ENCODE results near the gene PLXDC2. TPM values are rescaled to one million over a fixed set of nuclear protein-coding genes. Genes with fewer than 3 reads are reported as not detected.

Gene PLXDC2
- total RNA-seq, 1 donor from 2014 or later, result 0.16 TPM

DNA sequence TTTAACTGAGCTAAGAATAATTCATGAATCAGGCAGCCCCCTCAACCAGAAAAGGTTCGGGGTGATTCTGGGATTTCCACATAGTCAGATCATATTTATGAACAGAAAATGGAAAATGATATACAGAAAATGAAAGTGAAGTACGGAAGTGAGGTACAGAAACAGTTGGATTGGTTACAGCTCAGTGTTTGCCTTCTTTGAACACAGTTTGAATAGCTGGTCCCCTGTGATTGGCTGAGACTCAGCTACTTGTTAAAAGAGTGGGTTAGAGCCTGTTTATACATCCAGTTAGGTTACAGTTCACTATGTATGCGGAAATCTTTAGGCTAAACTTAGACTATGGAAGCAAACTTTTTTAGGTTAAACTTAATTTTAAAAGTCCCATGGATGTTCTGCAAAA lies 511.7 kb downstream of the PLXDC2 start:
- no peak for DNase-seq
- Mint-ChIP-seq H3K27ac (no peak overlapping the region), H3K4me3 (no peak overlapping the region), H3K4me1 (no peaks in the 10 kb centered on the region), H3K36me3 (ENCODE audit: low read depth) (no peaks in the 10 kb centered on the region), H3K9me3 (peaks cover 8% of the 10 kb centered on the region), H3K27me3 (no peaks in the 10 kb centered on the region)
- CTCF ChIA-PET, result no interaction called here
- POLR2A ChIA-PET, result no interaction called here
- TF ChIP-seq, protein P1, sequence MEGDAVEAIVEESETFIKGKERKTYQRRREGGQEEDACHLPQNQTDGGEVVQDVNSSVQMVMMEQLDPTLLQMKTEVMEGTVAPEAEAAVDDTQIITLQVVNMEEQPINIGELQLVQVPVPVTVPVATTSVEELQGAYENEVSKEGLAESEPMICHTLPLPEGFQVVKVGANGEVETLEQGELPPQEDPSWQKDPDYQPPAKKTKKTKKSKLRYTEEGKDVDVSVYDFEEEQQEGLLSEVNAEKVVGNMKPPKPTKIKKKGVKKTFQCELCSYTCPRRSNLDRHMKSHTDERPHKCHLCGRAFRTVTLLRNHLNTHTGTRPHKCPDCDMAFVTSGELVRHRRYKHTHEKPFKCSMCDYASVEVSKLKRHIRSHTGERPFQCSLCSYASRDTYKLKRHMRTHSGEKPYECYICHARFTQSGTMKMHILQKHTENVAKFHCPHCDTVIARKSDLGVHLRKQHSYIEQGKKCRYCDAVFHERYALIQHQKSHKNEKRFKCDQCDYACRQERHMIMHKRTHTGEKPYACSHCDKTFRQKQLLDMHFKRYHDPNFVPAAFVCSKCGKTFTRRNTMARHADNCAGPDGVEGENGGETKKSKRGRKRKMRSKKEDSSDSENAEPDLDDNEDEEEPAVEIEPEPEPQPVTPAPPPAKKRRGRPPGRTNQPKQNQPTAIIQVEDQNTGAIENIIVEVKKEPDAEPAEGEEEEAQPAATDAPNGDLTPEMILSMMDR (IDR thresholded peaks at IDR 0.05), result no peak
- intact Hi-C loops (cut with micrococcal nuclease), result no loop called here
- no peak for ATAC-seq (ENCODE audit: low read depth)

DNA sequence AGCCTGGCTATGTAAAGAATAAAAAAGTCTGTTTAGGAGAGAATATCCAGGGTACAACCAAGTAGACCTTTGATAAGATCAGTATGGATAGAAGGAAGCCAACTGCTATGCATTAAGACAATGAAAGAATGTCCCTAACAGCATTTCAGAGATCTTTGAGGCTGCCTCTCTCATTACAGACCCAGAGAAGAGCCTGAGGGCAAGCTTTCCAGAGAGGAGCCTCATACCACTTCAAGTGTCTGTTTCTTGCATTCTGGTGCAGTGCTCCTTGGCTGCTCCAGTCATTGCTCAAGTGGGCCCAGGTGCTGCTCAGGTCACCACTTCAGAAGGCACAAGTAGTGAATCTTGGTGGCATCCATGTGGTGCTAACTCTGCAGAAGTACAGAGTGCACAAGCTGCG lies 514.0 kb downstream of the PLXDC2 start:
- H3K4me1 Mint-ChIP-seq, result no peaks in the 10 kb centered on the region
- TF ChIP-seq, protein P1 (IDR thresholded peaks at IDR 0.05), result no peak
- POLR2A ChIA-PET, result no interaction called here
- H3K27ac Mint-ChIP-seq, result no peak overlapping the region
- no peaks in the 10 kb centered on the region for H3K36me3 Mint-ChIP-seq (ENCODE audit: low read depth)
- intact Hi-C loops (cut with micrococcal nuclease), result no loop called here
- DNase-seq, result no peak
- ATAC-seq (ENCODE audit: low read depth), result no peak
- H3K4me3 Mint-ChIP-seq, result no peak overlapping the region
- CTCF ChIA-PET, result no interaction called here
- H3K9me3 Mint-ChIP-seq, result peaks cover 10% of the 10 kb centered on the region
- H3K27me3 Mint-ChIP-seq, result no peaks in the 10 kb centered on the region

DNA sequence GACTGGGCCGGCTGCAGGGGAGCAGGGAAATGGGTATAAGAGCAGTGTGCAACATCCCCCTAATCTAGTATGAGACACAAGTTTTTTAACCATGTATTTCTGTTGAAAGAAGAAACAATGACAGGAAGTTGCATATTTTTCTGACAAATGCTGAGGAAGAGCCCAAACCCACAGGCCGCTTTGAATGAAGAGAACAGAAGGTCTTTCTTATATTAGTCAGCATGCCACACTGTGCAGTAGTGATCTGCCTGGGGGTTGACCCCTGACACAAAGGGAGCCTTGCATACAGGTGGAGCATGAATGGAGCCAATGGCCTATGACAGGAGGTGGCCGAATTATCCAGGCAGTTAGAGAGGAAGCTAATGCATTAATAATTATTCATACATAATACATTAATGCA lies 518.3 kb downstream of the PLXDC2 start:
- peaks cover 16% of the 10 kb centered on the region for H3K9me3 Mint-ChIP-seq

More for the DNA sequence above, 518.3 kb downstream of the PLXDC2 start:
- Mint-ChIP-seq H3K4me3 (no peak overlapping the region), H3K4me1 (no peaks in the 10 kb centered on the region), H3K36me3 (ENCODE audit: low read depth) (no peaks in the 10 kb centered on the region), H3K27ac (no peak overlapping the region), H3K27me3 (no peaks in the 10 kb centered on the region)
- intact Hi-C loops (cut with micrococcal nuclease), result no loop called here
- DNase-seq (no peak), ATAC-seq (ENCODE audit: low read depth) (no peak)
- ChIA-PET POLR2A (no interaction called here), CTCF (no interaction called here)
- TF ChIP-seq, protein P1 (IDR thresholded peaks at IDR 0.05), result no peak

Data from activated B cell treated with CpG ODN at 0.5 μM for 24 hours (primary cell).